K562 (cell line): ENCODE results near the gene ZNF410. TPM values are rescaled to one million over a fixed set of nuclear protein-coding genes. Genes with fewer than 3 reads are reported as not detected.

ENCODE experiments used
- ATAC-seq: fragments of 200-7000 bp; cut with Tn5 transposase; 3 replicates; pipeline ENCODE4 v1.9.1; 2020; ENCODE audit warnings: moderate library complexity
- BruUV-seq: library from RNA; stranded (reverse); fragments of 400-500 nt; replicated peaks from 2 replicates; lab custom pipeline; 2021; lab: Mats Ljungman, UMichigan
- CTCF ChIA-PET: fragments of 300-600 bp; formaldehyde crosslinking; extraction: SDS; loops from one replicate; lab custom pipeline; 2021; ENCODE audit warnings: low intra/inter-chr PET ratio; lab: Yijun Ruan, JAX
- POLR2A ChIA-PET: fragments of 300-600, 350-650 bp; sonication (Branson Sonifier 250); formaldehyde crosslinking; extraction: SDS; loops from one replicate; lab custom pipeline; 2021; ENCODE audit warnings: antibody characterized with exemption, inconsistent platforms; lab: Yijun Ruan, JAX
- DNase-seq, 4 experiments: peaks; one replicate each; pipeline versions ENCODE4 v3.0.0 to v3.0.0-alpha.2; 2011 to 2018; ENCODE audit warnings: low spot score in 3 of 4, mixed read lengths in 3 of 4; ENCODE audit errors: extremely low read depth in 1 of 4
- FAIRE-seq: peaks from 2 replicates; lab custom pipeline; 2011; peaks lifted over from hg19 to GRCh38; lab: Jason Lieb, UNC
- H2AFZ ChIP-seq: 2 replicates; pipeline ENCODE4 v1.6.0; 2011; ENCODE audit warnings: low read depth, low read length, control low read depth, inconsistent platforms
- H3K27ac ChIP-seq: fragments of 200-600 bp; 3 replicates; pipeline ENCODE4 v1.8.0; 2011; ENCODE audit warnings: low read depth, mild to moderate bottlenecking, control low read depth, inconsistent platforms, low read length, moderate library complexity, mixed read lengths; ENCODE audit errors: extremely low read depth
- H3K27me3 ChIP-seq, 2 experiments: fragments of 300-600 bp in 1 of 2; 2 replicates in 1 of 2; 3 replicates in 1 of 2; pipeline versions ENCODE4 v1.6.0 to v1.8.0; 2011; ENCODE audit warnings: inconsistent platforms in 2 of 2, low read length in 2 of 2, mild to moderate bottlenecking in 1 of 2, mixed read lengths in 1 of 2, moderate library complexity in 1 of 2; ENCODE audit not compliant: control insufficient read depth in 2 of 2, insufficient read depth in 2 of 2
- H3K36me3 ChIP-seq: fragments of 300-600 bp; 3 replicates; pipeline ENCODE4 v1.8.0; 2011; ENCODE audit warnings: mild to moderate bottlenecking, low read length, inconsistent platforms; ENCODE audit not compliant: control insufficient read depth, insufficient read depth
- H3K4me1 ChIP-seq, 2 experiments: fragments of 200-600 bp in 1 of 2; replicated peaks in 1 of 2; 2 replicates in 1 of 2; 3 replicates in 1 of 2; pipeline versions ENCODE4 v1.5.1 to v1.8.0; 2011; ENCODE audit warnings: inconsistent platforms in 2 of 2, low read length in 2 of 2, mild to moderate bottlenecking in 1 of 2, mixed read lengths in 1 of 2, moderate library complexity in 1 of 2; ENCODE audit not compliant: control insufficient read depth in 2 of 2, insufficient read depth in 2 of 2
- H3K4me2 ChIP-seq: 2 replicates; pipeline ENCODE4 v1.6.1; 2011; ENCODE audit warnings: low read length, control low read depth, inconsistent platforms, mixed read lengths; ENCODE audit not compliant: insufficient read depth
- H3K4me3 ChIP-seq: fragments of 200-600 bp; sonication (generic), shearing (Covaris generic); 2 replicates; pipeline ENCODE4 v1.5.1; 2016; ENCODE audit warnings: control low read depth, inconsistent platforms
- H3K79me2 ChIP-seq: fragments of 200-600 bp; 3 replicates; pipeline ENCODE4 v1.8.0; 2011; ENCODE audit warnings: low read length, inconsistent platforms; ENCODE audit not compliant: control insufficient read depth, insufficient read depth
- H3K9ac ChIP-seq, 2 experiments: 2 replicates each; pipeline versions ENCODE4 v1.6.0 to v1.6.1; 2011; ENCODE audit warnings: low read depth in 2 of 2, low read length in 2 of 2, control low read depth in 1 of 2, inconsistent platforms in 1 of 2, mild to moderate bottlenecking in 1 of 2, mixed read lengths in 1 of 2; ENCODE audit not compliant: insufficient read depth in 1 of 2
- H3K9me1 ChIP-seq: one replicate; pipeline ENCODE4 v1.6.0; 2011; ENCODE audit warnings: inconsistent platforms, mild to moderate bottlenecking, low read length, moderate library complexity; ENCODE audit not compliant: control insufficient read depth, insufficient read depth
- H3K9me3 ChIP-seq: replicated peaks from 2 replicates; pipeline ENCODE4 v1.5.1; 2011; ENCODE audit warnings: low read depth, low read length, inconsistent platforms; ENCODE audit not compliant: control insufficient read depth, insufficient read depth
- H4K20me1 ChIP-seq: replicated peaks from 2 replicates; pipeline ENCODE4 v1.6.1; 2011; ENCODE audit warnings: low read length, inconsistent platforms, mixed read lengths; ENCODE audit not compliant: control insufficient read depth, insufficient read depth
- BCOR ChIP-seq: fragments of 450-650 bp; IDR thresholded peaks from 2 replicates; pipeline ENCODE4 v1.6.1; 2016
- EZH2 ChIP-seq: IDR thresholded peaks from 2 replicates; pipeline ENCODE4 v1.6.1; 2012; ENCODE audit warnings: low read depth, mild to moderate bottlenecking, inconsistent platforms, low read length, borderline replicate concordance
- KLF13 ChIP-seq: fragments of 450-650 bp; IDR thresholded peaks from 2 replicates; pipeline ENCODE4 v1.6.1; 2016; ENCODE audit warnings: missing genetic modification characterization, low read depth, mild to moderate bottlenecking, missing compliant biosample characterization, moderate library complexity, borderline replicate concordance
- L3MBTL2 ChIP-seq: fragments of 450-650 bp; IDR thresholded peaks from 2 replicates; pipeline ENCODE4 v1.6.1; 2016; ENCODE audit warnings: mild to moderate bottlenecking, moderate library complexity
- MEF2D ChIP-seq: conservative IDR thresholded peaks from 2 replicates; pipeline ENCODE4 v1.6.1; 2016; ENCODE audit warnings: low read depth, missing genetic modification characterization, missing compliant biosample characterization
- NFIX ChIP-seq: fragments of 250-450 bp; sonication (Bioruptor Pico); IDR thresholded peaks from 2 replicates; pipeline ENCODE4 v1.4.0; 2020; ENCODE audit warnings: low read depth, mild to moderate bottlenecking, moderate library complexity
- PHF8 ChIP-seq: fragments of 200-600 bp; sonication (generic); IDR thresholded peaks from 2 replicates; pipeline ENCODE4 v1.6.1; 2012; ENCODE audit warnings: mixed run types, mild to moderate bottlenecking, inconsistent platforms, low read length, moderate library complexity, borderline replicate concordance
- PTTG1 ChIP-seq: fragments of 450-650 bp; IDR thresholded peaks from 2 replicates; pipeline ENCODE4 v1.6.1; 2016; ENCODE audit warnings: low read depth, mild to moderate bottlenecking, missing genetic modification characterization, missing compliant biosample characterization
- PURB ChIP-seq: sonication (generic); formaldehyde crosslinking; IDR thresholded peaks from 2 replicates; pipeline ENCODE4 v1.9.0; 2021; ENCODE audit warnings: low read depth, mild to moderate bottlenecking, missing genetic modification reagents
- TAF9B ChIP-seq: fragments of 450-650 bp; IDR thresholded peaks from 2 replicates; pipeline ENCODE4 v1.6.1; 2018; ENCODE audit warnings: mild to moderate bottlenecking; ENCODE audit not compliant: partially characterized antibody
- ZNF354B ChIP-seq: fragments of 250-450 bp; sonication (Bioruptor Pico); IDR thresholded peaks from 2 replicates; pipeline ENCODE4 v1.4.0; 2020
- ZNF778 ChIP-seq: fragments of 450-650 bp; formaldehyde crosslinking; IDR thresholded peaks from 2 replicates; pipeline ENCODE4 v1.4.0; 2020; ENCODE audit warnings: mild to moderate bottlenecking, moderate library complexity
- WGBS: fragments of 100-300 bp; shearing (Covaris generic); methylation state at CpG from one replicate; pipeline ENCODE4 v1.1.6; 2016; ENCODE audit warnings: low coverage, mixed read lengths; ENCODE audit not compliant: insufficient coverage; ENCODE audit errors: missing lambda C conversion rate; 5-methylcytosine and 5-hydroxymethylcytosine counted together
- in situ Hi-C: fragments of 300-500 bp; cut with MboI; formaldehyde crosslinking; loops from 4 replicates; pipeline ENCODE4 v1.15.0; 2018; ENCODE audit warnings: inconsistent platforms, mixed read lengths
- intact Hi-C: fragments of 100-400 bp; cut with micrococcal nuclease; formaldehyde crosslinking; loops from 2 replicates; pipeline ENCODE4 v1.14.2; 2022
- polyA plus RNA-seq, 8 experiments: library from polyadenylated mRNA; depleted of rRNA in 4 of 8; stranded (reverse) in 5 of 8; unstranded in 3 of 8; fragments of >200 nt; fragmentation: Nextera tagmentation in 2 of 8; fragmentation: Illumina TruSeq in 1 of 8; extraction: Ambion mirVana in 2 of 8; extraction: Trizol in 1 of 8; gene quantifications; 2 replicates each; pipeline versions ENCODE4 v1.2.1 to v1.2.3, GENCODE V29; 2011 to 2014; ENCODE audit warnings: inconsistent platforms in 1 of 8, missing spikeins in 1 of 8
- total RNA-seq, 7 experiments: library from RNA; depleted of rRNA in 6 of 7; stranded (reverse); fragments of >200 nt in 6 of 7; fragmentation: Illumina TruSeq in 2 of 7; extraction: Trizol in 2 of 7; gene quantifications; 2 replicates each; pipeline versions ENCODE4 v1.2.1 to v1.2.3, GENCODE V29; 2011 to 2021; ENCODE audit warnings: low replicate concordance in 1 of 7
- TF ChIP-seq, protein P1 (sequence below): sonication (generic); IDR thresholded peaks from 2 replicates; pipeline ENCODE4 v1.6.1; 2016
- TF ChIP-seq, protein P2 (sequence below): fragments of 250-450 bp; sonication (Bioruptor Pico); IDR thresholded peaks from 2 replicates; pipeline ENCODE4 v1.8.0; 2022; ENCODE audit warnings: moderate library complexity, mild to moderate bottlenecking, inconsistent platforms

The ZNF410 gene
- total and polyA plus RNA-seq, 9 of the 15 experiments (the other 6 are each of a cell fraction or from before 2014, with no cell fraction given), result 20.5 to 64.8 (median 38.7) TPM

DNA sequence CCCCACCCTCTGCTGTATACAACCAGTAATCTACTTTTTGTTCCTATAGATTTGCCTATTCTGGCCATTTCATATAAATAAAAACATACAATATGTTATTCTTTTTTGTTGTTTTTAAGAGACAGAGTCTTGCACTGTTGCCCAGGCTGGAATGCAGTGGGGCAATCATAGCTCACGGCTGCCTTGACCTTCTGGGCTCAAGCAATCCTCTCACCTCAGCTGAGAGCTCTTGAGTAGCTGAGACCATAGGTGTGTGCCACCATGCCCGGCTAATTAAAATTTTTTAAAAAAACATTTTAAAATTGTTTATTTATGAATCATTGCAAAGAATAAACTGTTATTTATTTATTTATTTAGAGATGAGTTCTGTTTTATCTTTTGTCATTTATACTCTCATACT, 23.4 kb upstream of the ZNF410 start:
- H3K36me3 ChIP-seq, result peaks cover 43% of the 10 kb centered on the region
- H3K27me3 ChIP-seq, result no peaks in the 10 kb centered on the region
- H3K27ac ChIP-seq, result no peak overlapping the region
- H3K4me3 ChIP-seq, result no peak overlapping the region
- in situ Hi-C loops, result no loop called here
- no peaks in the 10 kb centered on the region for H3K9me3 ChIP-seq
- no peaks in the 10 kb centered on the region for H3K9me1 ChIP-seq
- 100% methylated on average over 2 of the region's 2 CpGs for WGBS
- no peaks in the 10 kb centered on the region for H4K20me1 ChIP-seq
- no peak overlapping the region for H3K9ac ChIP-seq
- H3K4me2 ChIP-seq, result no peak overlapping the region
- TF ChIP-seq, protein P1, sequence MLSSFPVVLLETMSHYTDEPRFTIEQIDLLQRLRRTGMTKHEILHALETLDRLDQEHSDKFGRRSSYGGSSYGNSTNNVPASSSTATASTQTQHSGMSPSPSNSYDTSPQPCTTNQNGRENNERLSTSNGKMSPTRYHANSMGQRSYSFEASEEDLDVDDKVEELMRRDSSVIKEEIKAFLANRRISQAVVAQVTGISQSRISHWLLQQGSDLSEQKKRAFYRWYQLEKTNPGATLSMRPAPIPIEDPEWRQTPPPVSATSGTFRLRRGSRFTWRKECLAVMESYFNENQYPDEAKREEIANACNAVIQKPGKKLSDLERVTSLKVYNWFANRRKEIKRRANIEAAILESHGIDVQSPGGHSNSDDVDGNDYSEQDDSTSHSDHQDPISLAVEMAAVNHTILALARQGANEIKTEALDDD, result no peak
- TF ChIP-seq MEF2D, result no peak
- TF ChIP-seq PHF8, result no peak
- TF ChIP-seq NFIX (CRISPR knock-in tag), result no peak
- no peak for TF ChIP-seq BCOR
- TF ChIP-seq ZNF354B (CRISPR knock-in tag), result no peak
- TF ChIP-seq KLF13 (tag), result no peak
- no peak for TF ChIP-seq TAF9B
- TF ChIP-seq ZNF778, result no peak
- TF ChIP-seq PURB (CRISPR knock-in tag), result no peak
- no peak for TF ChIP-seq EZH2
- no peak for TF ChIP-seq PTTG1 (tag)
- TF ChIP-seq, protein P2, sequence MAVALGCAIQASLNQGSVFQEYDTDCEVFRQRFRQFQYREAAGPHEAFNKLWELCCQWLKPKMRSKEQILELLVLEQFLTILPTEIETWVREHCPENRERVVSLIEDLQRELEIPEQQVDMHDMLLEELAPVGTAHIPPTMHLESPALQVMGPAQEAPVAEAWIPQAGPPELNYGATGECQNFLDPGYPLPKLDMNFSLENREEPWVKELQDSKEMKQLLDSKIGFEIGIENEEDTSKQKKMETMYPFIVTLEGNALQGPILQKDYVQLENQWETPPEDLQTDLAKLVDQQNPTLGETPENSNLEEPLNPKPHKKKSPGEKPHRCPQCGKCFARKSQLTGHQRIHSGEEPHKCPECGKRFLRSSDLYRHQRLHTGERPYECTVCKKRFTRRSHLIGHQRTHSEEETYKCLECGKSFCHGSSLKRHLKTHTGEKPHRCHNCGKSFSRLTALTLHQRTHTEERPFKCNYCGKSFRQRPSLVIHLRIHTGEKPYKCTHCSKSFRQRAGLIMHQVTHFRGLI (CRISPR knock-in tag), result no peak
- no peak for TF ChIP-seq L3MBTL2
- TF ChIP-seq, all 486 proteins: peak for 0
- no peak overlapping the region for H2AFZ ChIP-seq
- H3K4me1 ChIP-seq, result peaks cover 0 to 3% of the 10 kb centered on the region in 2 experiments; a peak in 3 of 5 replicates
- POLR2A ChIA-PET, result interaction anchor here (0.6 to 0.9 kb wide), 2 partner anchors 9 to 16 kb away, joined by 3 read pairs; no protein-coding TSS in a partner anchor
- FAIRE-seq (no peak), ATAC-seq (no peak), DNase-seq (no peak)
- BruUV-seq, result no TSS peak
- CTCF ChIA-PET, result no interaction called here
- H3K79me2 ChIP-seq, result no peaks in the 10 kb centered on the region
- intact Hi-C loops, result no loop called here
